ENCODE measurements around the gene ZRANB2.

ZRANB2 gene

DNA sequence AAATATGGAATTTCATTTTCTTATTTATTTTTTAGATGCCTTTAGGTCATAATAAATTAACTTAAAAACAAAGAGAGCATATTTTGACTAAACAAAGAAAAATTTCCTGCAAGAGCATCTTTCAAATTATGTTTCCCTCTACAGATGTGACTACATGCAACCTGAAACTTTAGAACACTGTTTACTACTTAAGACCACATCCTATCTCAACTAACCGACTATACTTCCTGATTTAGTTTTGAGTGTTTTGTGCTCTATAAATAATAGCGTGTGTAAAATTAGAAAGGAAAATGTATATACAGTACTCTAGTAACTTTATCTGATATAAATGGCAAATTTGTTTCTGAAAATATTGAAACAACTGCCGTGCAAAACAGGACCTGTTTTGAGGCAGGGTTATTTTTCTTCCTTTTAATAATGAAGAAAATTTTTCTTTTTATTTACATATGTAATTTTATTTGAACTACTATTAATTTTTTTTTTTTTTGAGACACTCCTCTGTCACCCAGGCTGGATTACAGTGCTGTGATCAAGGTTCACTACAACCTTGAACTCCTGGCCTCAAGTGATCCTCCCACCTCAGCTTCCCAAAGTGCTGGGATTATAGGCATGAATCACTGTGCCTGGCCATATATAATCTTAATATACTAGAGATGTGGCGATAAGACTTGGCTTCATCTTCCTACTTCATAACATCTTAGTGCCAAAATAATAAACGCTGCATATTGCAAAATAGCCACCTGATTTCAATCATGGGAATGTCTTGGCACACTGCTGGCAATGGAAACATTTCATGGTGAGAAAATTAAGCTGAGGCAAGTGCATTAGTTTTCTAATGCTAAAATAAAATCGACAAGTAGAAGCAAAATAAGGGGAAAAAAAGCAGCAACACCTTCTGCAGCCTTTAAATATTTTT is 12.3 kb downstream of the ZRANB2 start:
- no peak for DNase-seq

DNA sequence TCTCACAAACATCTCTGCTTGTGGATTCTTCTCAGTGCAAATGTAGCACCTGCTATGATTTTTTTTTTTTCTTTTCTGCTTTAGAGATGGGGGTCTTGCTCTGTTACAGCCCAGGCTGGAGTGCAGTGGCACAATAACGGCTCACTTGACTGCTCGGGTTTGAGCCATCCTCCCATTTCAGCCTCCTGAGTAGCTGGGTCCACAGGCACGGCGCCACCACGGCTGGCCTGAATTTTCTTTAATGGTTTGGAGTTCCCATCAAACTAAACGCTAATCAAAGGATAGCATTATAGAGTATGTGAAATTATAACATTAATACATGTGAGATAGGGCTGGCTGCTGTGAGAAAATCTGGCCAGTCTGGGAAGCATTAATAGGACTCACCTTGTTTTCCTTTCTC is 26.0 kb downstream of the ZRANB2 start:
- no peak for DNase-seq

GRCh38 chr1:71054281-71054731 is 26.5 kb downstream of the ZRANB2 start:
- DNase-seq = no peak

- DNase-seq = no peak
These were observed 27.1 kb downstream of the ZRANB2 start for GRCh38 chr1:71053758-71054157.

GRCh38 chr1:71053146-71053545 is 27.7 kb downstream of the ZRANB2 start:
- no peak for DNase-seq

GRCh38 chr1:71049951-71050598 is 30.8 kb downstream of the ZRANB2 start:
- peak; percentile 63 for DNase-seq

- DNase-seq = peak; percentile 88
These were observed 32.9 kb downstream of the ZRANB2 start, which contains the start of gene PTGER3 for GRCh38 chr1:71047635-71048607. PTGER3 (minus strand) TSS chr1:71047816; CDS start chr1:71047577, 239 bp downstream.

GRCh38 chr1:71046891-71047634 is 33.8 kb downstream of the ZRANB2 start:
- peak; percentile 57 for DNase-seq

GRCh38 chr1:71045463-71046028 is 35.3 kb downstream of the ZRANB2 start:
- no peak for DNase-seq

DNA sequence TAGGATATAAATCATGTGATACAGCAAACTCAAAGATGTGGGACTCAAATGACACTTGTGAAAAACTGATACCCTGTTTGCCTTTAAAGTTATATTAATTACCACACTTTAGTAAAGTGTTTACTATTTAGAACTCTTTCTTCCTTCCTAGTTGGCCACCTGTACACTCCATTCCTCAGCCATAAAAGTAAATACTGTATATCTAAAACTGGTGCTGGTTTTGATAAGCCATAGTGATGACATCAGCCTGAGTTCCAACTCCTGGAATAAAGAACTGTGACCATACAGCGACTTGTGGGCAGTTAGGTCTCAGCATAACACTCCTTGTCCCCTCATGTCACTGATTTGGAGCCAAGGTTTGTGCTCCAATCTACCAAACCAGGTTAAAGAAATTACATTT is 36.0 kb downstream of the ZRANB2 start:
- DNase-seq = no peak

DNA sequence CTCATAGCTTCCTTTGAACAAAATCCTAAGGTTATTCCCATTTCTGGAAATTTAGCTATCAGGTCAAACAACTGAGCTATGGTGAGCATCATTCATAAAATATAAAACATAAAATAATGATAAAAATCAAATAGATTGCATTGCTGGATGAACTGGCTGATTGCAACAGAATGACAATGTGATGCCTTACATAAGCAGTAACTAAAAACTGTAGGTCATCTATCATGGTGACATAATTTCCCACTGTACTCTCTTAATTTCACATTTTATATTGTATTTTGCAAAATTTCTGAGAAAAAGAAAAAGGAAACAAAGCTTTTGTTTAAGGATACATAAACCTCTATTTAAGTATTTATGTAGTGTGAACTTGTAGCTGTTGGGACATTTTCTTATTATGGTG is 37.8 kb downstream of the ZRANB2 start:
- DNase-seq = no peak

GRCh38 chr1:71041806-71042205 is 39.0 kb downstream of the ZRANB2 start:
- no peak for DNase-seq

- DNase-seq = no peak
These were observed 41.1 kb downstream of the ZRANB2 start for GRCh38 chr1:71039661-71040262.

DNA sequence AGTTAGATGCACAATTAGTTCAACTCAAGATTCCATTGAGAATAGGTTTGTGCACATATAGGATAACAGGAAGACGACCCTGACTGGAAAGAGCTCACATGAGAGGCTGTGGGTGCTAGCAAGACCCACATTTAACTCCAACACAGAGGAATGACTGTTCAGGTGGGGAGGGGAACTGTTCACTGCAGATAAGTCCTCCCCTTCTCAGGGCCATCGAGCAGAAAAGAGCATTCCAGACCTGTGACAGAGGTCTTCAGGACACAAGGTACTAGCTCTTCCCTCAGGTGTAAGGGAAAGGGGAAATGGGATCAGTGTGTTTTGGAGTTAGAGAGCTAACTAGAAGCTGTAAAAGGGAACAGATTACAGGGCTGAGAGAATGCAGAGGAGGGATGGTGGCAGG is 41.9 kb downstream of the ZRANB2 start:
- no peak for DNase-seq

GRCh38 chr1:71037829-71038620 is 42.8 kb downstream of the ZRANB2 start:
- DNase-seq = no peak

DNA sequence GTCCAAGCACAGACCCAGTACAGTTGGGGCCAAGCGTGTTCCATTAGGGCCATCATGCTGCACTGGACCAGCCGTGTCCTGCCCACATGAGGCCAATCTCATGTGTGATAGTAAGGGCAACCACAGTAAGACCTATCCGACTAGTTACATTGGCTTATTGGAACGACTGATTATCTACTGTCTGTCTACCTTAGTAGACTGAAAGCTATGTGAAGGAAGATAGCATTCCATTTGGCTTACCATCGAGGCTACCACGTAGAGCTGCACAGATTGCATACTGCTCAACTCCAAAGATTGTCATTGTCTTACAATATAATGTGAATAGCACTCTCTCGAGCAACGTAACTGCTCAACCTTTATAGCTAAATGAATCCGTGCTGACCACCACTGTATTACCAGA is 43.8 kb downstream of the ZRANB2 start:
- DNase-seq = no peak

- DNase-seq = no peak
These were observed 47.7 kb downstream of the ZRANB2 start for GRCh38 chr1:71033136-71033535.

GRCh38 chr1:71031426-71031825 is 49.4 kb downstream of the ZRANB2 start:
- DNase-seq = no peak

GRCh38 chr1:71030026-71030425 is 50.8 kb downstream of the ZRANB2 start:
- no peak for DNase-seq

DNA sequence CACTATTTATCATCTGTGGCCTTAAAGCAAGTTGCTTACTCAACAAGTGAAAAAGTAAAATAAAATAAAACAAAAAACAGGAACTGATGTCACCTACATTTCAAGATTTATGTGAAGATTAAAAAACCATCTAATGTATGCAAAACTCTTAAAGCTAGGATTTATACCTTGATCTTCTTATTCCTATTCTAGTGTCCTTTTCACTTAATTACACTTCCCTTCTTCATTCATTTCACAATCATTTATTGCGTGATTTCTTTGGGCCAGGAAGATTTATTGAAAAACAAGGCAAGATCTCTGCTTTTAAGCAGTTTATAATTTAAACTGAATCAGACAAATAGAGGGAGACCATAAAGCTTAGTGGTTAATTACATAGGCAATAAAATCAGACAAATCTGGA is 51.9 kb downstream of the ZRANB2 start:
- no peak for DNase-seq

DNA sequence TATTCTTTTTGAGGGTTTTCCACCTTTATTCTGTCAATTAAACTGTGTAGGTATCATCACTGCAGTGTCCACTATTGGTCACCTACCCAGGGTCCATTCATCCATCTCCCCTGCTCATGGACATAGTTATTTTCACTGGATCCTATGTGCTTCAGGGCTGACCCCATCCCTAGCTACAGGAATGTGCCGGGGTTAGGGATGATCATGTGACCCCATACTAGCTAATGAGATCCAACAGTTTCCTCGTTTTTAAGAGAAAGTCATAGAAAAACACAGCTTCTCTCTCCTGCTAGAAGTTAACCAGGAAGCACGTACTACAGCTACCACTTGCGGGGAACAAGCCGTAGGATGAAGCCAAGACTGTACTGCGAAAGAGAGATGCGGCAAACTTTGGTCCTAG is 52.8 kb downstream of the ZRANB2 start:
- DNase-seq = no peak

Measured in NCI-H146 (cell line).